LNCAP (cell line): ENCODE measurements around the gene GRK5.

ENCODE experiments used
- TF ChIP-seq, protein P1 (sequence below): fragments of 450-650 bp; IDR thresholded peaks from 2 replicates; pipeline ENCODE4 v1.5.1; 2017; ENCODE audit warnings: mild to moderate bottlenecking

GRK5 gene

DNA sequence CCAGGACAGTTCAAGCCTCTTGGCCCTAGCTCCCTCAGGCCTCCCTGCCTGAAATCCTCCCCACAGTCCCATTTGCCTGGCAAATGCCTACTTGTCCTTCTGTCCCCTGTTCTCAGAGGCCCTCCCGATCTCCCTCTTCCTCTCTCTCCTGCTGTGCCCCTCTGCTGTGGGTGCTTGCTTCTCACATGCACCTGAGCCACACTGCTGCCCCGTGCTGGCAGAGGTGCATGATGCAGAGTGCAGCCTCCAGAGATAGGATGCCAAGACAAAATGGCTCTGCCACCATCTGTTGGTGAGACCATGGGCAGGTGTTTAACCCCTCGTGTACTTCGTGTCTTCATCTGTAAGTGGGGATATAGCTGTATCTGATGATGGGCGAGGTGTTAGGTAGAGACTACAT lies 176.8 kb downstream of the GRK5 start:
- TF ChIP-seq, protein P1, sequence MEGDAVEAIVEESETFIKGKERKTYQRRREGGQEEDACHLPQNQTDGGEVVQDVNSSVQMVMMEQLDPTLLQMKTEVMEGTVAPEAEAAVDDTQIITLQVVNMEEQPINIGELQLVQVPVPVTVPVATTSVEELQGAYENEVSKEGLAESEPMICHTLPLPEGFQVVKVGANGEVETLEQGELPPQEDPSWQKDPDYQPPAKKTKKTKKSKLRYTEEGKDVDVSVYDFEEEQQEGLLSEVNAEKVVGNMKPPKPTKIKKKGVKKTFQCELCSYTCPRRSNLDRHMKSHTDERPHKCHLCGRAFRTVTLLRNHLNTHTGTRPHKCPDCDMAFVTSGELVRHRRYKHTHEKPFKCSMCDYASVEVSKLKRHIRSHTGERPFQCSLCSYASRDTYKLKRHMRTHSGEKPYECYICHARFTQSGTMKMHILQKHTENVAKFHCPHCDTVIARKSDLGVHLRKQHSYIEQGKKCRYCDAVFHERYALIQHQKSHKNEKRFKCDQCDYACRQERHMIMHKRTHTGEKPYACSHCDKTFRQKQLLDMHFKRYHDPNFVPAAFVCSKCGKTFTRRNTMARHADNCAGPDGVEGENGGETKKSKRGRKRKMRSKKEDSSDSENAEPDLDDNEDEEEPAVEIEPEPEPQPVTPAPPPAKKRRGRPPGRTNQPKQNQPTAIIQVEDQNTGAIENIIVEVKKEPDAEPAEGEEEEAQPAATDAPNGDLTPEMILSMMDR: no peak

DNA sequence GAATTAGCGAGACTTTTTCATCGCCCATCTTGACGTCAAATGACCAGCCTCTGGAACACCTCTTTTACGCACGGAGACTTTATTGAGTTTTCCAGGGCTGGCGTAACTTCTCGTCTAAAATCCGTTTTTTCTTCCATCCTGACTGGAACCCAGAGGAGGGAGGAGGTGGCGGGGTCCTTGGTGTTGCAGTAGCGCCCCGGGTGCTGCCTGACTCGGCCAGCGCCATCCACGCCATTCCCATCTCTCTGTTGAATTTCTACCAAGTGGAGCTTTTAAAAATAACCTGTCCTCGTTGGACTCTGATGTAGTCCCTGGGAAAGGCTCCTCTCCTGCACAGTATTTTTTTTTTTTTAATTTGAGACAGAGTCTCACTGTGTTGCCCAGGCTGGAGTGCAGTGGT lies 179.3 kb downstream of the GRK5 start:
- TF ChIP-seq, protein P1: no peak

DNA sequence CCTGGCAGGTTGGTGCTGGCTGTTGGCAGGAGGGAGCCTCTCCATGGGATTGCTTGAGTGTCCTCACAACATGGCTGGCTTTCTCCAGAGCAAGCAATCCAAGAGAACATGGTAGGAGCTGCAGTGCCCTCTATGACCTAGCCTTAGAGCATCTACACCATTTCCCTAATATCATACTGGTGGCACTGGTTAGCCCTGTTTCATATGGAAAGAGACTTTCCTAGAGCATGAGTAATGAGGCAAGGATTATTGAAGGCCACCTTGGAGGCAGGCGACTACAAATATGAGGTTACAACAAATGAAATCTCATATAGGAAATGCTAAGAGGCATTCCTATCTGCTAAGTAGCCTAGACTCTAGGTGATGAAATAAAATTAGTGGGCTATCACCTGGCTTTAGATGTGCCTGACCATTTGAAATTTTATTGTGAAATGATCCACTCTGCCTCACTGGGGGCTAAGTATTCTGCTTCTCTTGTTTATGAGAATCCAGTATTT lies 181.5 kb downstream of the GRK5 start:
- TF ChIP-seq, protein P1: no peak

- TF ChIP-seq, protein P1: no peak
Measured at GRCh38 chr10:119391440-119392251, 184.3 kb downstream of the GRK5 start.

GRCh38 chr10:119393019-119393418 lies 185.6 kb downstream of the GRK5 start:
- TF ChIP-seq, protein P1: no peak

- TF ChIP-seq, protein P1: no peak
Measured at GRCh38 chr10:119393421-119393820, 186.1 kb downstream of the GRK5 start.

- TF ChIP-seq, protein P1: no peak
Measured at GRCh38 chr10:119393845-119394244, 186.5 kb downstream of the GRK5 start.
